DOHH2 (cell line): ENCODE data around the gene GALNT13.

Source experiments
- H3F3A ChIP-seq: fragments of 200-600 bp; sonication (generic), shearing (Covaris generic); 2 replicates; pipeline ENCODE4 v1.6.0; 2016; ENCODE audit warnings: antibody characterized with exemption, mild to moderate bottlenecking; ENCODE audit not compliant: control insufficient read depth, insufficient read depth
- H3K27ac ChIP-seq: fragments of 200-600 bp; sonication (generic); 2 replicates; pipeline ENCODE4 v1.5.1; 2014; ENCODE audit warnings: low read depth, mild to moderate bottlenecking, low read length, moderate library complexity
- H3K27me3 ChIP-seq: fragments of 200-600 bp; sonication (generic); 2 replicates; pipeline ENCODE4 v1.6.1; 2014; ENCODE audit warnings: mild to moderate bottlenecking, low read length, mixed read lengths; ENCODE audit not compliant: control insufficient read depth
- H3K36me3 ChIP-seq: fragments of 200-600 bp; sonication (generic); 2 replicates; pipeline ENCODE4 v1.6.1; 2014; ENCODE audit warnings: mild to moderate bottlenecking, low read length, moderate library complexity, mixed read lengths; ENCODE audit not compliant: control insufficient read depth
- H3K4me1 ChIP-seq: fragments of 200-600 bp; sonication (generic); 2 replicates; pipeline ENCODE4 v1.6.1; 2014; ENCODE audit warnings: mild to moderate bottlenecking, low read length, mixed read lengths; ENCODE audit not compliant: control insufficient read depth
- H3K4me2 ChIP-seq: fragments of 200-600 bp; sonication (generic); 2 replicates; pipeline ENCODE4 v1.6.0; 2014; ENCODE audit warnings: mild to moderate bottlenecking, low read length, moderate library complexity
- H3K4me3 ChIP-seq: fragments of 200-600 bp; sonication (generic); 2 replicates; pipeline ENCODE4 v1.5.1; 2014; ENCODE audit warnings: mild to moderate bottlenecking, low read length, mixed read lengths
- H3K79me2 ChIP-seq: fragments of 200-600 bp; sonication (generic); 2 replicates; pipeline ENCODE4 v1.6.1; 2014; ENCODE audit warnings: mild to moderate bottlenecking, low read length, mixed read lengths; ENCODE audit not compliant: control insufficient read depth
- H3K9me2 ChIP-seq: fragments of 200-600 bp; sonication (generic); replicated peaks from 2 replicates; pipeline ENCODE4 v1.6.1; 2014; ENCODE audit warnings: mild to moderate bottlenecking, low read length, mixed read lengths; ENCODE audit not compliant: control insufficient read depth
- H3K9me3 ChIP-seq: fragments of 200-600 bp; sonication (generic); 2 replicates; pipeline ENCODE4 v1.6.1; 2014; ENCODE audit warnings: antibody characterized with exemption, low read length, mixed read lengths; ENCODE audit not compliant: control insufficient read depth, insufficient read depth
- H4K20me1 ChIP-seq: fragments of 200-600 bp; sonication (generic); 2 replicates; pipeline ENCODE4 v1.6.0; 2014; ENCODE audit warnings: low read depth, mild to moderate bottlenecking, antibody characterized with exemption, low read length, moderate library complexity; ENCODE audit not compliant: control insufficient read depth, insufficient read depth
- CTCF ChIP-seq: fragments of 200-600 bp; sonication (generic); IDR thresholded peaks from one replicate; pipeline ENCODE4 v1.5.1; 2014; ENCODE audit warnings: antibody characterized with exemption, mild to moderate bottlenecking, low read depth, low read length; ENCODE audit not compliant: poor library complexity, severe bottlenecking
- EZH2phosphoT487 ChIP-seq: fragments of 200-600 bp; sonication (generic); IDR thresholded peaks from 2 replicates; pipeline ENCODE4 v1.6.1; 2017; ENCODE audit warnings: borderline replicate concordance, mild to moderate bottlenecking, antibody characterized with exemption, low read length, moderate library complexity, mixed read lengths

Gene GALNT13

GRCh38 chr2:154329510-154329909, 457.8 kb downstream of the GALNT13 start:
- TF ChIP-seq EZH2phosphoT487 = no peak
- TF ChIP-seq CTCF = no peak
- H3K9me2 ChIP-seq = no peaks in the 10 kb centered on the region
- H3K4me3 ChIP-seq = no peak overlapping the region

GRCh38 chr2:154331784-154332183, 460.1 kb downstream of the GALNT13 start:
- no peaks in the 10 kb centered on the region for H3K79me2 ChIP-seq
- H3K4me1 ChIP-seq = no peaks in the 10 kb centered on the region
- no peak overlapping the region for H3K4me2 ChIP-seq

More at GRCh38 chr2:154329510-154329909, 457.8 kb downstream of the GALNT13 start:
- no peak overlapping the region for H3K4me2 ChIP-seq
- H4K20me1 ChIP-seq = no peaks in the 10 kb centered on the region
- no peaks in the 10 kb centered on the region for H3K36me3 ChIP-seq
- no peaks in the 10 kb centered on the region for H3K9me3 ChIP-seq
- no peaks in the 10 kb centered on the region for H3F3A ChIP-seq
- no peaks in the 10 kb centered on the region for H3K4me1 ChIP-seq
- H3K79me2 ChIP-seq = no peaks in the 10 kb centered on the region
- H3K27ac ChIP-seq = no peak overlapping the region
- H3K27me3 ChIP-seq = no peaks in the 10 kb centered on the region

GRCh38 chr2:154336201-154336600, 464.5 kb downstream of the GALNT13 start:
- H3K9me3 ChIP-seq = no peaks in the 10 kb centered on the region
- no peaks in the 10 kb centered on the region for H3K79me2 ChIP-seq
- H4K20me1 ChIP-seq = no peaks in the 10 kb centered on the region
- no peak overlapping the region for H3K4me3 ChIP-seq
- no peak overlapping the region for H3K27ac ChIP-seq
- TF ChIP-seq CTCF (no peak), EZH2phosphoT487 (no peak)
- no peaks in the 10 kb centered on the region for H3K27me3 ChIP-seq
- no peaks in the 10 kb centered on the region for H3K9me2 ChIP-seq
- no peak overlapping the region for H3K4me2 ChIP-seq
- H3F3A ChIP-seq = no peaks in the 10 kb centered on the region
- H3K36me3 ChIP-seq = no peaks in the 10 kb centered on the region
- H3K4me1 ChIP-seq = no peaks in the 10 kb centered on the region

More at GRCh38 chr2:154331784-154332183, 460.1 kb downstream of the GALNT13 start:
- H3K27me3 ChIP-seq = no peaks in the 10 kb centered on the region
- TF ChIP-seq EZH2phosphoT487 (no peak), CTCF (no peak)
- no peaks in the 10 kb centered on the region for H3K9me3 ChIP-seq
- H4K20me1 ChIP-seq = no peaks in the 10 kb centered on the region
- no peak overlapping the region for H3K27ac ChIP-seq
- no peaks in the 10 kb centered on the region for H3K36me3 ChIP-seq
- H3K4me3 ChIP-seq = no peak overlapping the region
- H3K9me2 ChIP-seq = no peaks in the 10 kb centered on the region
- no peaks in the 10 kb centered on the region for H3F3A ChIP-seq
